Stimulated activated CD4-positive, alpha-beta T cell treated with anti-CD3 and anti-CD28 coated beads, Interleukin-1b, Interleukin-23, amount 100 ng/mL, for 1 hour (primary cell): Measurements from ENCODE around the gene SH3D21.

ENCODE experiments used
- DNase-seq, 2 donors: peaks; one replicate each; pipeline ENCODE4 v3.0.0-alpha.2; 2020; ENCODE audit warnings: low read depth in 2 of 2

The SH3D21 gene

GRCh38 chr1:36306210-36306901 is at the start of gene SH3D21:
SH3D21 (plus strand) TSS chr1:36306368; CDS start chr1:36306421, 53 bp downstream.
- DNase-seq, result no peak

DNA sequence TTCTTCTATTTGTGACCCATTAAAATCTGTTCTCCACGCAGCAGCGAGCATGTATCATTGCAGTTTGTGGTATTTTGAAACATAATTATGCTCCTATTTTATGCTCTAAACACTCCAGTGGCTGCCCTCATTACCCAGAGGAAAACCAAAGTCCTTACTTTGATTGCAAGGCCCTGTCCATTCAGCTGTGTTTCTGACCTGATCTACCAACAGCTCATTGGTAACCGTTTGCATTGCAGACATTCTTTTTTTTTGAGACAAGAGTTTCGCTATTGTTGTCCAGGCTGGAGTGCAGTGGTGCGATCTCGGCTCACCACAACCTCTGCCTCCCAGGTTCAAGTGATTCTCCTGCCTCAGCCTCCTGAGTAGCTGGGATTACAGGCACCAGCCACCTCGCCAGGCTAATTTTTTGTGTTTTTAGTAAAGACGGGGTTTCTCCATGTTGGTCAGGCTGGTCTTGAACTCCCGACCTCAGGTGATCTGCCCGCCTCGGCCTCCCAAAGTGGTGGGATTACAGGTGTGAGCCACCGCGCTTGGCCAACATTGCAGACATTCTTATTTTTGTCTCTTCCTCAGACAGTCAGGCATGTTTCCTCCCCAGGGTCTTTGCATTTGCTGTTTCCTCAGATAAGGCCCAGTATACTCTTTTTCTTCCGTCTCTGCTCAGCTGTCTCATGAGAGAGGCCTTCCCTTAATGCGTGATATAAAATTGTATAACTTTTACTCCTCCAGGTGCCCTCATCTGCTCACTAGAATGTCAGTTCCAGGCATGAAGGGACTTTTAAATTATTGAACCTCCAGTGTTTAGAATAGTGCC is 49.4 kb upstream of the SH3D21 start:
- DNase-seq, result no peak

DNA sequence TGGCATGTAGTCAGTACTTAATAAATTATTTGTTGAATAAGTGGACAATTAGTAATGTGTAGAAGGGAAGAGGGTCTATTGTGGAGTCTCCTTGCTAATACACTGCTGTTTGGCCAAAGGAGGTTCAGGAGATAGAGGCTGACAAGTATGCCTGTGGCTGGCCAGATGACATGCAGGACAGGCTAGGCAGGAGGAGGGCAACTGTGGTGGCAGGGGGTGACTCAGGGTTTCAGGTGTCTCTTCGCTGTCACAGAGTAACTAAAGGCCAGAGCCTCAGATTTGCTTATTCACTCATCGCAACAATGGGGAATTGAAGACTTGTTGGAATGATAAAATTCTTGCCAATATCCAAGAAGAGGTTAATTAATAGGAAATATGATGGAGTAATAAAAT is 48.8 kb upstream of the SH3D21 start:
- no peak for DNase-seq

DNA sequence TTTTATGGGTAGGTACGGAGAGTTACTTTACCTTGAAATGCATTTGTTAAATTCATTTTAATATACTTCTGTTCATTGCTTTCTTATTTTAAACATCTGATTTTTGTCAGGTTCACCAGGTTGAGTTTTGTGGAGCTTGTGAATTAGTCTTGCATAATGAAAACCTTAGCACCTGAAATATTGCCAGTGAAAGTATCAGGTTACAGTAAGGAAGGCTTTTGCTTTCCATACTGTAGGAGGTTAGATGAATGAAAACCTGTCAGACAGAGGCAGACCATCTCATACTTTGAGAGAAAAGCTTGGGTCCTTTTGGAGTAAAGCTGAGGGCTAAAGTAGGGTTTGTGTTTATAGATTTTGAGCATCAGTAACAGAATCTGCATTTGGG is 47.2 kb upstream of the SH3D21 start:
- no peak for DNase-seq

DNA sequence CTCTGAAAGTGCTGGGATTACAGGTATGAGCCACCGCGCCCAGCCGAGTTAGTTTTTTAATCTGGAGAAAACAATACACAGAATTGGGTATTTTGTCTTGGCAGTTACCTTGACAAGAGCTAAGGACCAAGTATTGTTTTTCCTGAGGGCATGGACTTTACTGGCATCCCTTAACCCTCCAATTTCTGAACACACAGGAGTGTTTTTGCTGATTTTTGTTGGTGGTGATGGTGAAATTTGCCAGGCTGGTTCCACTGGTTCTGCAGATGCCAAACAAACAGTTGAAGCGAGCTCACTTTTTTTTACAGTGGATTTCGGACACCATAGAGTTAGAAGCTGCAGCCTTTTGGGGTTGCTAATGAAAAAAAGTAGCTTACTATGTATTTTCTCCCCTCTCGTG is 37.2 kb upstream of the SH3D21 start:
- no peak for DNase-seq

- DNase-seq, result no peak
These were observed 36.7 kb upstream of the SH3D21 start for GRCh38 chr1:36269408-36269838.

DNA sequence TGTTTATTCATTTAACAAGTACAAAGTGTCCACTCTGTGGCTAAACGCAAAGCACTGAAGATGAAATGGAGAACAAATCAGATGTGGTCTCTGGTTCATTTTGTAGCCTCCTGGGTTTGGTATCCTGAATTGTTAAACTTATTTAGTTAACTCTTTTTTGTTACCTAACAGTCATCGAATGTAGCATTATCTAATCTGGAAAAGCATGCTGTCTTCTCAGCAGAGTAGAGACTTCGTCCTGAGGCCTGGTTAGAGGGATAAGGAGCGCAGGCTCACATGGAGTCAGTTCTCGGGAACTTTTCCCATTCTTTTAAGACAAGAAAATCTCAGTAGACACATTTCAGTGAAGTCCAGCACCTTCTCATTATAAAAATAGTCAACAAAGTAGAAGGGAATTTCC is 33.1 kb upstream of the SH3D21 start:
- no peak for DNase-seq

GRCh38 chr1:36274201-36274600 is 32.0 kb upstream of the SH3D21 start:
- DNase-seq, result no peak

DNA sequence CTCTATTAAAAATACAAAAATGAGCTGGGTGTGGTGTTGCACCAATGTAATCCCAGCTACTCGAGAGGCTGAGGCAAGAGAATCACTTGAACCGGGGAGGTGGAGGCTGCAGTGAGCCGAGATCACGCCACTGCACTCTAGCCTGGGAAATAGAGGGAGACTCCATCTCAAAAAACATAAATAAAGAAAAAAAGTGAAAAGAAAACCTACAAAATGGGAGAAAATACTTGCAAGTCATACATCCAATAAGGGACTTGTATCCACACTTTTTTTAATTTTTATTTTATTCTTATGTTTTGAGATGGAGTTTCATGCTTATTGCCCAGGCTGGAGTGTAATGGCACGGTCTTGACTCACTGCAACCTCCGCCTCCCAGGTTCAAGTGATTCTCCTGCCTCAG is 29.5 kb upstream of the SH3D21 start:
- DNase-seq, result no peak

DNA sequence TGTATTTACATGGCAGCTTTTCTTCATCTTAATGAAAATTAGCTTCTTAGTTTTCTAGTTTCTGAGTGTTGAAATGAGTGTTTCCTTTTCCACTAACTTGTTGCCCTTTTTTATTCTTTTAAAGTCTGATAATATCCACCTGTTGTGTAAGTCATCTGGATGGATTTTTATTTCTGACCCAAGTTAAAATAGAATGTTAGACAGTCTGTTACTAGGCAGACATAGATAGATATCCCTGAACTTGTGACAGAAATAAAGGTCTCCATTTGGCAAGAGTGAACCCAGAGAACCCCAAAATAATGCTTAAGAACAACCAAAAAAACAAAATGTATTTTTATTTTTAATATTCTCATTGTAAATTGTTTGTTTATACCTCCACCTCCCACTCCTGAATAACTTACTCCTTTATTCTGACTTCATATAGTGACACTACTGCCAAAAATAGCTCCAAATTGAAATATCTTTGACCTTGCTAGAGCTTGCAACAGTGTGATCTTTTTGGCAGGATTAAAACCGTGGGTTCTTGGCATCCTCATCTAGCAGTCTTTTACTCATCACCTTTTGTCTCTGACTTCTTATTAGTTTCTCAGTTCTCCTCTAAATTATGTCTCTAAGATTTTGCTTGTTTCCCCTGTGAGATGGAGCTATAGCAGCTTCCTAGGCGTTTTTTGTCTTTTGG is 26.9 kb upstream of the SH3D21 start:
- DNase-seq, result no peak

GRCh38 chr1:36279789-36280296 is 26.3 kb upstream of the SH3D21 start:
- DNase-seq, result no peak

- DNase-seq, result no peak
These were observed 22.1 kb upstream of the SH3D21 start for GRCh38 chr1:36284061-36284460.

GRCh38 chr1:36284517-36284916 is 21.7 kb upstream of the SH3D21 start:
- DNase-seq, result no peak

GRCh38 chr1:36285443-36286101 is 20.6 kb upstream of the SH3D21 start:
- peak in 1 of 2 donors; percentile 27 for DNase-seq

DNA sequence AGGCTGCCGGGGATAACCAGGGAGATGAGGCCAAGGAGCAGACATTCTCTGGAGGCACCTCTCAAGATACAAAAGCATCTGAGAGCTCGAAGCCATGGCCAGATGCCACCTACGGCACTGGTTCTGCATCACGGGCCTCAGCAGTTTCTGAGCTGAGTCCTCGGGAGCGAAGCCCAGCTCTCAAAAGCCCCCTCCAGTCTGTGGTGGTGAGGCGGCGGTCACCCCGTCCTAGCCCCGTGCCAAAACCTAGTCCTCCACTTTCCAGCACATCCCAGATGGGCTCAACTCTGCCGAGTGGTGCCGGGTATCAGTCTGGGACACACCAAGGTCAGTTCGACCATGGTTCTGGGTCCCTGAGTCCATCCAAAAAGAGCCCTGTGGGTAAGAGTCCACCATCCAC is 19.4 kb upstream of the SH3D21 start:
- no peak for DNase-seq

DNA sequence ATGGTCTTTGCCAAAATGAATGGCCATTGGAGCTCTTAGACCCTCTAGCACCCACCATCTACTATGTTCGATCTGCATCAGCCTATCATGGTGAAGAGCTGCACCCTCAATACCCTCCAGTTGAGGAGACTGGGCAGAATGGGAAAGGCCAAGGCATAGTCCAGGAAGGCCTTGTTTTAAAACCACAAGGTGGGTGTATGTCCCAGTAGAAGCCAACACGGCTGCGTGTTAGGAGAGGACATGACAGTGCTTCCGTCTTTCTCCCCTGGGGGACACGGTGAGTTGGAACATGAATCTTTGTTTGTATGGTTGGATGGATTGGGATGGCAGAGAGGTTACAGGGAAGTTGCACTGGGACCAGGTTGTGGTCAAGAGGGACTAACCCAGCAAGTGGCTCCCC is 18.6 kb upstream of the SH3D21 start:
- DNase-seq, result no peak

GRCh38 chr1:36295390-36295789 is 10.8 kb upstream of the SH3D21 start:
- no peak for DNase-seq

DNA sequence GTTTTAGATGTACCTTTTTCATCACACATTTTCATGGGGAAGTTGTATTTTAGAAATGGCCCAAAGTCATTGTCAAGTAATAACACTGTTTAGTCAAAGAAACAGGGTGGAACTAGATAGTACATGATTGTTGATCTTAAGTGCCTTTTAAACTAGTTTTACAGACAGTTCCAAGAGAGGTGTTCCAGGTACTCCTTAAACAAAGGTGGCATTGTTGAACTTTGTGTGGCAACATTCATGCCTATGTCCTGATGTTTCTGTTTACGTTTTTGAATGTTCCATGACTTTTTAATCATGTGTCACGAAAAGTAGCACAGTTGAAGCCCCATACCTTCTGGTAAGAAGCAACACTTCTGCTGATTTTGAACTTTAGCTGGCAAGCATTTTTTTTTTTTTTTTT is 9.1 kb upstream of the SH3D21 start:
- DNase-seq, result no peak

- no peak for DNase-seq
These were observed 7.5 kb upstream of the SH3D21 start for GRCh38 chr1:36298640-36299039.

DNA sequence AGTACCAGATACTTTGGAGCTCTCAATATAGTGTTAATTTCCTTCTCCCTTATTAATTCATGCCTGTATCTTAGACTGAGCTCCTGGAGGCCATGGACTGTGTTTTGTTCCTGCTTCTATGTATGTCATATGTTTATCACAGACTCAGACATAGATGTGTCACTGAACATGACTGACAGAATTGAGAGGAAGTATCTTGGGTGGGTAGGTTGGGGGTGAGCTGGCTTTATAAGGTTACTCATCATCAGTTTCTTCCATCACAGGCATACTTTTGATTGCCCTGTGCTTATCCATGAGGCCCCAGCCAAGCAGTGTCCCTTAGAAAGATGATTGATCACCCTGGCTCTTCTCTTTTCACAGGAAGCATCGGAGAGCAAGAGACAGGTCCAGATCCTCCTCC is 5.6 kb upstream of the SH3D21 start:
- DNase-seq, result no peak

- no peak for DNase-seq
These were observed 4.9 kb upstream of the SH3D21 start for GRCh38 chr1:36301220-36301619.

DNA sequence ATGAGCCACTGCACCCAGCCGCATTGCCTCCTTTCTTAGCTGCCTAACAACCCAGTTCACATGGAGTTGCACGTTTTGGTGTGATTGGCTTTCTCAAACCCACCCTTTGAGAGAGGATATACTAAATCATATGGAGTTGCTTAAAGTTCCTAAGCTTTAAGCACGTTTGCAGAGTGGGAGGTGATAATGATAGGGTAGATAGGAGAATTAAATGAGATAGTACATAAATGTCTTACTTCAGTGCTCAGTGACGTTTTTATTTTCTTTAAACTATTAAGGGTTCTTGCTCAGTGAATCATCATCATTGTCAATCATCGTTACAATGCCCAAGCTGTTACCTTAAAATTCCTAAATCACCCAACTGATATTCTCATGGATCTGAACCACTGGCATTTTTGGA is 2.9 kb upstream of the SH3D21 start:
- no peak for DNase-seq
